SW 1271 (cell line): ENCODE results near the gene TMEM200A.
A peak's percentile ranks its signal among the peaks of the same experiment; 100 is the strongest.

Experiments used
- DNase-seq, 2 experiments: peaks; one replicate each; lab custom pipeline; 2025; lab: John Stamatoyannopoulos, UW

The TMEM200A gene

DNA sequence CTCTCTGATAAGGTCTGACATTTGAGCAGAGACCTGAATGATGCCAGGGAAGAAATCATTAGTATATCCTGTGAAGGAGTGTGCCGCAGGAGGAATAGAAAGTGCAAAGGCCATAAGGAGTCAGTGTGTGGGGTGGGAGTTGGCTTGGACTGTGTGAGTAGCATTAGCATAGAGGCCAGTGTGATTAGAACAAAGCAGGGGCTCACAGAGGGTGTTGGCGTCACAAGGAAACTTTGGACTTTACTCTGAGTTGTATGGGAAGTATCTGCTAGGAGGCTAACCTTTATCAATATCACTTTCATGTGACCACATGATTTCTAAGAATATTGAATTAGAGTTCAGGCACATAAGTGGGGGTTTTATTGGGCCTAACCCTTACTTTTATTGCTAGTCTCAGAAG is 12.1 kb downstream of the TMEM200A start:
- DNase-seq, result no peak

DNA sequence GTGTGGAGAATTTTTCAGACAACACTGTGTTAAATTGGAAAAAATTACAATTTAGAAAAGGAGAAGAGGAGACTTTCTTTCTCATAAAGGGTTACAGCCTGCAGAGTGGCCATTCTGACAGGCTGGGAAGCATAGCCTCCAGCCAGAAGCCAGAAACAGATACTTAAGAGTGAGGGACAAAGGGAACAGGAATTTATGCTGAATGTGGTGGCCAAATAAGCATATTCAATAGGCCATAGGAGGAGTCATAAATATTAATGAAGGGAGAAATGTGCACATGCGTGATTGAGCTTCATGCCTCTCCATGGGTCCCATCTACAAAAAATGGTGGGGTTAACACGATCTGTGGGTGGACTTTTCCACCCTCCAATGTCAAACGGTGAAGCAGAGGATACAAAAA is 13.4 kb downstream of the TMEM200A start:
- DNase-seq, result no peak

DNA sequence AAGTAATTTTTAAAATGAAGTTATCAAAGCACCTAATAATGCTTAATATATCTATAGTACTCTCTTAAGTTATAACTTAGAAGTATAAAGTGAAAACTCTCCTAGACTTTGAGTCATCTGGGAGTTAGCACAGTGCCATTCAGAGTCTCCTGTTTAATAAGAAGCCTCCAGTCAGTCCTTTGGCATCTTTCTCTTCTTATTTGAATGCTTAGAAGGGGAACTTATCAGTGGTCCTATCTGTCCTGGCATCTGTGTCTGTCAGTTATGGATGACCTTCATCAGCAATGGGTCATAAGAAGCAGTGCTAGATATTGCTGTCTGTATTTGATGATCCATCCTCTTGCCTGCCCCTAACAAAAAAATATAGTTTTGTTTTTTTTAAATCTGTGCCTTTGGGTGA is 15.2 kb downstream of the TMEM200A start:
- no peak for DNase-seq

DNA sequence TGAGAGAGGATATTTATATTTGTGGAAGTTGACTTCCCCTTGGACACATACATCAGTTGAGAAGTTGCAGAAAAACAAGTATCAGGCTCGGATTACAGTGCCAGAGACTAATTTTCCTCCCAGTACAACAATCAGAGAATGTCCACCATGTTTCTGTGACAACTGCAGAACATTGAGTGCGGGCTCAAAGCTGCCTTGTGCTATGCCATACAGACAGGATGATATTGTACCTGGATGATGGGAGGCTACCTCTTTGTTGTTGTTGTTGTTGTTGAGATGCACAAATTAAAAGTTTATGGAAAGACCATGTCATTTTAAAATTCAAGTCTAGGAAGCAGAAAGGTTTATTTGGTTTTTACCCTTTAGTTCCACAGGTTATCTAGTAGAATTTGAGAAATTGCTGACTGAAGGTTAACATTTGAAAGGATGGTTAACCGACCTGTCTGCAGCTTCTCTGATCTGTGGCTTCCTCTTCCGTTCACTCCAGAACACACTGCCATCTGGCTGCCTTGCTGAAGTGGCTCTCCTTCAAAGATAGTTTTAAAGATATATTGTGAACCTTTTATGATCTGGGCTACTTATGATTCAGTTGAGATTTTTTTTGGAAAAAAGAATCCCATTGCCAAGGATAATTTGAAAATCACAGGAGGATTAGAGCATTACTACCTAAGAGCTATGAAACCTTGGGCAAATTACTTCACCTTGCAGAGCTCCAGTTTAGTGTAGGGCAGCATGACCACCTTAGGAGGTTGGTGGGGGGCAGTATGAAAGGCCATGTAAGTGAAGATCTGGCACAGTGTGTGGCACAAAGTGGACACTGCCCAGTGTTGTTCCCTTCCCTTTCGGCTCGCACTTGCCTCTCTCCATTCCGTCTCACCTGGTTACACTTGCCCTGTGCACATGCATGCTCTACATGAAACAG is 15.9 kb downstream of the TMEM200A start:
- DNase-seq, result no peak

DNA sequence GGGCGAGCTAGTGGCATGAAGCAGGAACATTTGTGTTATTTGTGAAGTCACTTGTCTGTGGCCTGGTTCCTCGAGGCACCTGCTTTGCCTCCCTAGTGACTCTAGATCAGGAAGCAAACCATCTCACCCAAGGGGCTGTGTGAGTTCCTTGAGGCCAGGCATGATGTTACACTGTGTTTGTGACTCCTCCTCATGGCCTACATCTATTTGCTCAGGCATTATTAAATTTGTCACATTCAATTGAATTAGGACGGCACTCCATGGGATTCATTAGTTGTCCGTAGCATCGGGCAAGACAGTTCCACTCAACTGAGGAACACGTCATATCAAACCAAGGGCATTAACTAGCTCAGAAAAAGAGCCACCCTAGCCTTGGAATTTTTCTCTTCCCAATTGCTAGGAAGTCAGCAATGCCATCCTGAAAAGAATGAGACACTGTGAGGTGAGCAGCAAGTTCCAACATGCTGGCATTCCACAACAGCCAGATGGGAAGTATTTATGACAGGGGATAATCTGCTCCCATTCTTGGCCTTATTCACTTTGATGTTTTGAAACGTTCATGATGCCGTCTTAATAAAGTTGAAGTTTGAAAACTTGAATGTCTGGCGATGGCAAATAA is 17.2 kb downstream of the TMEM200A start:
- DNase-seq, result no peak

DNA sequence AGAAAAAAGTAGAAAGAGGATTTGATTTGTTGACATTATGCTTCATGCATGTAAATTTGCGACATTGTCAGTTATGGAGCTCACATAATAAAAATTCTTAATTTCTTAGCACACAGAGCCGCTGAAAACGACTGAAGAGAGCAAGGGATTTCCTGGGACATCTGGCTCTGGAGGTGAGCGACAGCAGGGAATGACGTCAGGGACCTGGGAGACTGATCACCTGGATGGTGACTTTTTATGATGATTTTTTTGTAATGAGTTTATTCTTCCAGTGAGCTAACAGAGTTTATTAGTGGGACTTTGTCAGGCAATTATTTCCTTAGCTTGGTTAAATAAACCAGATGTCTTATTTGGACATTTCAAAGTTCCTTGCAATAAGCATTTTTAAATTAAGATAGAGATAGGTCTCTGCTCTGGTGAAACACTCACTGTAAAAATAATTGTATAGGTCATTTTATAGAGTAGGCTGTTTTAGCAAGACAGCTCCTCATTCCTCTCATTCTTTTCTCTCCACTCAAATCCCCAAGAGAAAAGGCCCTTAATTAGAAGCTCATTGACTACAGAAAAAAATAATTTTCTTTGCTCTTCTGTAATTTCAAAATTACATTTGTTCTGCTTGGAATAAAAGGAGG is 19.4 kb downstream of the TMEM200A start:
- DNase-seq, result no peak

DNA sequence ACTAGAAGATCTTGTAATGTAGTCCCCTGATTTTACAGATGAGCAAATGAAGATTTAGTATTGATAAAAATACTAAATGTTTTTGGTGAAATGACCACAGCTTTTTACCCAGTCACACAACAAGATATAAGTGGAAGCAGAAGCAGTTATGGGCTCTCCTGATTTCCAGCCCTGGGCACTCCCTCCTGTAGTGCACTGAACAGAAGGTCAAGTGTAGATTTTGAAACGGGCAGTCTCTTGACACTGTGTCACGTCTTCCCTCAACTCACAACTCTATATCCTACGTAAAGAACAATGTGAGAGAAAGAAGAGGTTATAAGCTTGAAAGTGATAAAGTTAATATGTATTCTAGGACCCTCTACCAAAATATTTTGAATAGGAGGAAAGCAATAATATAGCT is 23.3 kb downstream of the TMEM200A start:
- no peak for DNase-seq

DNA sequence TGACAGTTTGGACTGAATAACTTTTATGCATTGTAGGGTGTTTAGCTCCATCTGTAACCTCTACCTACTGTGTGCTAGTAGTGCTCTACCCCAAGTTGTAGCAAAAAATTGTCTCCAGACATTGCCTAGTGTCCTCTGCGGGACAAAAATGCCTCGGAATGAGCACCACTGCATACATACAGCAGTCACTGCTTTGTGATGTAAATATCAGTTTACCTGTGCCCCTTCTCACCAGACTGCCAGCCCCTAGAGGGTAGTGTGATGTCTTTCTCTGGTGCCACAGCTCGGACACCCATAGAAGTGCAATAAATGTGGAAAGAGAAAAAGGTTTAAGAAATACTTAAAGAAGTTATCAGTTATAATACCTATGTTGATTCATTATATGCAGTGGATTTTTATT is 25.1 kb downstream of the TMEM200A start:
- no peak for DNase-seq

DNA sequence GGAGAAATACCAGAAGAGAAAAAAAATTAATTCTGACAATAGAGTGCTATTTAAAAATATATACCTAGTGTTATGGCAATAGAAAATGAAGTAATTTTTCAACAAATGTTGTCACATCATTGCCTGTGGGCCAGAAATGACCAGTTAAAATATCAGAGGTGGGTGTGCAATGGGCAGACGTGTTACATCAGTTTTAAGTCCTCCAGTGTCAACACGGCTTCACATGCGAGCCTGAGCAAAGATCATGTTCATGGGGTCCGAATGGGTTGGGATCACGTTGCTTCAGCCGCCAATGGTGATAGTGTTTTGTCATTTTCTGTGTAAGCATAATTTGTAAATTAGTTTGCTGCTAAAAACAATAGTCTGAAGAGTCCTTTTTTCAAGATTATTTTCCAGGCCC is 27.5 kb downstream of the TMEM200A start:
- DNase-seq, result no peak

DNA sequence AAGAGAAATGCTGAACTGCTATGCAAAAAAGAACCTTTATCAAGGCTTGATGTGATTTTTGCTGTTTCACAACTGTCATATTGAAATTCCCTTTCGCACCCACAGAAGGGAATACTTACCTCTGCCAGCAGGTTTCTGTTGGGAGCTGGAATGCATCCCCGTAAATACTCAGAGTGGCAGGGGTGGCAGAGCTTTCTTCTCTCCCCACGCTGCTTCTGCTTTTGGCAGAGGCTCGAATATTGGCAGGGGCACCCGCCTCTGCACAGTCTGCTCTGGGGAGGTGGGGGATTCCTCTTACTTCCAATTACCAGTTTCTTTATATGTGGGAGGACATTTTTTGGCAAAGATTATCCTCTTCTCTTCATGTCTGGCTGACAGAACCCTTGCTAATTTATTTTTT is 28.4 kb downstream of the TMEM200A start:
- DNase-seq, result no peak

DNA sequence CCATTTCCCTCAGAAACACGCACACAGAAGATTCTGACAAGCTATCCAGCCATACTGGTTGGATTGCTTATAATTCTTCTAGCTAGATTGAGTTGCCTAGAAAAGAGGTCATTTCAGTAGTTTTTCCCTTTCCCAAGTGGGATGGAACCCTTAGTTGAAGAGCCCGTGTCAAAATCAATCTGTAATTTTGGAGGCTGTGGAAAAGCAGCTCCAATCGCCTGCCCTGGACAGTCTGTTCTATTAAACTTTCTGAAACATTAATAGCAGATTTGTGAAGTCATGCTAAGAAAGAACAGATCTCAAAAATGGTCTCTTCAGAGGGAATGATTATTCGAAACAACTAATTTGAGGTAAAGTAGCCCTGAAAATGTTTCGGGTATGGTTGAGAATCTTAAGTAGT is 29.3 kb downstream of the TMEM200A start:
- DNase-seq, result no peak

DNA sequence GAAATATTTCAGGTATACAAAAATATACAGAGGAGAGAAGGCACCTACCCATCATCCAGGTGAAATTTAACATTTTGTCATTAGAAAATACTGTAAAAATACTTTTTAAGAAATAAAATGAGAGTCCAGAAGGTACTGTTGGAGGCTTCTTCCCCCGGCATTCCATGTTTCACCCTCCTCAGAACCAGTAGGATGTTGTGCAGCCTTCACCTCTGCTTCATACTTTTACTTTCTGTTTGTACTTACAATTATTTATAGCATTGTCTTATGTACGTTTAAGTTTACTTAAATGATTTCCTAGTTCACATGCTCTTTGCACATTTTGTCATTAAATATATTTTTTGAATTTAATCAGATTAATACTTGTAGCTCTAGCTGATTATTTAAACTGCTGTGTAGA is 30.9 kb downstream of the TMEM200A start:
- peak in 1 of 2 experiments; percentile 18 for DNase-seq

DNA sequence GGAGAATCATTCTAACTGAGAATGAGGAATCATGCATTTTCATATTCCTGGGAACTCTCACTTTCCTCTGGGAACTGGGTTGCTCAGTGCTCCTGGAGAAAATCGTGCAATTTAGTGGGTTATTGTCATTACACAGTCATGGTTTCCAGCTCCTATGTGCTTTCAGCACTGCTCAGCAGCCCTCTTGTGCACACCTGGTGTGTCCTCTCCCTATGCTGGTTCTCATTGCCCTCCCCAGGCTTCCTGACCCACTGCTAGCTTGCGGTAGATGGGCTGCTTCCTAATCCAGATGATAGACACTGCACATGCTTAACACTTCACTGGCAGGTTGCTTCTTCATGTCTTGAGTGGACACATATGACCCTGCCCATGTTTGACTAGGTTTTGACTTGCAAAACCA is 39.7 kb downstream of the TMEM200A start:
- no peak for DNase-seq

DNA sequence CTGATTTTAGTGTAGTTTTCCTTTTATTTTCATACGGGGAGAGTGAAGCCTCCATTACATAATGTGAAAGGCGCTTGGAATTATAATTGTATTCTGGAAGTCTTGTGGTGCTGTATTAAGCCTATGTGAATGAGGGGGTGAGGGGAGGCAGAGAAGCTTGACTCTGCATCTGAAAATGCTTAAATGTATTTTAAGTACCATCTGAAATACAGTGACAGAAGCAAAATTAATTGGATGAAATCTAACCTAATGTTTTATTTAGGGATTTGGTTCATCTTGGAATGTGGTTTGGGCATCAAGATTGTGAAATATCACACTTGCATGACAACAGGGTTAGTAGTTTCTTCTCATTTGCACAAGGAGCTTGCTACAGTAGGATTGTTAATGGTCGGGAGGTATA is 41.2 kb downstream of the TMEM200A start:
- DNase-seq, result no peak

DNA sequence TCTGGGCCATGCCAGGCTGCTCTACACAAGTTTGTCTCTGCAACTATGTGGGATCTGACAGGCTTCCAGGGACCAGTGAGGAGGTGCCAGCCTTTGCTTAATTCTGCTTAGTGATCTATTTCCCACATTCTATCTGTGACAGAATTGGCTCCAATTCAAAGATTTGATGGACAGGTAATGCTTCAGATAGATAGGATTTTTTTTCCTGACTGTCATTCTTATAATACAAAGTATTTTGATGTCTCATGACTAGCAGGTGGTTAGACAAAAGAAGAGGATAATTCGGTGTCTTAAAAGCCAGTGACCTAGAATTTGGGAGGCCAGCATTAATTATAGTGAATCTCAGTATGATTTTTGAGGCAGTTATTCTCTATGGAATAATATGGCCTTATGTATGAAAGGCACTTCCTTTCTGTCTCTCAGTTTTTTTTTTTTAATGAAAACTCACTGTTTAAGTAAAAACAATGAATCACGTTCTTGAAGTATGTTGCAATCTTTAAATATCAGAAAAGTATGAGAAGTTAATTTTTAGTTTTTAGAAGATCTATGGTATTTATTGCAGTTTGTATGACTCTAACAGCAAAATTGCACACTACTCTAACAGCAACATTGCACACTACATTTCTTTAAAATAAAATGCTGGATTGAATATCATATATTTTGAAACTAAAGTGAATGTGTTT is 43.7 kb downstream of the TMEM200A start:
- no peak for DNase-seq

DNA sequence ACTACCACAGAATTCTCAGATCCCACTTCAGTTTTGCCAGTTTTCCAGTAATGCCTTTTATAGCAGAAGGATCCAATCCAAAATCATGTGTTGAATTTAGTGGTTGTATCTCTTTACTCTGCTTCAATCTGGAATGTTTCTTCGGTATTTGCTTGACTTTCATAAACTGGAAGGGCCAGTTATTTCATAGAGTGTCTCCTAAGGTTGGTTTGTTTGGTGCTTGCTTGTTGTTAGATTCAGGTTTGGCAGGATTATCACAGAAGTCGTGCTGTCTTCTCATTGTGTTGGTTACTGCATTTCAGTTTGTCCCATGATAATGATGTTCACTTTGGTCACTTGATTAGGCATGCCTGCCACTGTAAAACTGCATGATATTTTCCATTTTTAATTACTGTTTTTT is 45.7 kb downstream of the TMEM200A start:
- no peak for DNase-seq

DNA sequence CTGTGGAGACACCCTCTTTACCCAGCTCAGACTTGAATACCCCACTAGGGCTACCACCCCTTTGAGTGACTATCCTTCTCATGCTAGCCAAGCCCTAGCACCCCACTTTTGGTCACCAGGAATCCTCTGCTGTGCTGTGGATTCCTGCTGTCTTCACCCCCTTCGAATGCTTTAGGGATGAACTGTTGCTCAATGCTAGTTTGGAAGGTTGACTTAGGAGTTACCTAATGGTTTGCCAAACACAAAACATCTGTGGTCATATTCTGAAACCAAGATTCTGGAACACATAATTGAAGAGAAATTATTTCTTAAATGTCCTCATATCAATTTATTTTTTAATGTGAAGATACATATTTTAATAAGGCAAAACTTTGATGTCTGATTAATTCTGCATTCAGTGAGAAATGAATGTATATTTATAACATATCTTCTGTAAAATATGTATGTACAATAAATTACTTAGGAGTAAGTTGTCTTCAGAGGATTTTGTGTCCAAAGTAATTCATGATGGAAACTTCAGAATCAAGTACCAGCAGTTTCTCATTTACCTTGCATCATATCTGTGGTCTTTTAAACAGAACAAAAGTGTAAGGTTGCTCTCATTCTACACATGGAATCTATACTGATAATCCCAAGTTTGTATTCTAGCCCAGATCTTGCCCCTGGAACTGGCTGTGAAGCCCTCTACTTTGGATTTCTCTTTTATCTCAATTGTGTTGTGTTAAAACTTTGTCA is 46.9 kb downstream of the TMEM200A start:
- no peak for DNase-seq

DNA sequence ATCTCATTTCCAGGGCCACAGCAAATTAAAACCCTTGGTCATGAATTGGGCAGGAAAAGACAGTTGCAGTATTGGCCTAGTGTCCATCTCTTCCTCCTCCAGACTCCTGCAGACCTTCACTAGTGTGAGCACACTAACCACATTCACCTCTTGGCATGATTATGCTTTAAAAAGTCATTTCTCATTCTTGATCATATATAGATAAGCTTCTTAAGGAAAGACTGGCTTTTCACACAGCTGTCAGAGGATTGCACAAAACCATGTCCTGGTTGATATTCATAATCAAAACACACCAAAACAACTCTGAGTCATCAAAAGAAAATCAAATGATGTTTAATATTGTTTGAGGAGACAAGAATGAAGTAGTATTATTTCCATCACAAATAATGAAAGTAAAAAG is 52.1 kb downstream of the TMEM200A start:
- no peak for DNase-seq

DNA sequence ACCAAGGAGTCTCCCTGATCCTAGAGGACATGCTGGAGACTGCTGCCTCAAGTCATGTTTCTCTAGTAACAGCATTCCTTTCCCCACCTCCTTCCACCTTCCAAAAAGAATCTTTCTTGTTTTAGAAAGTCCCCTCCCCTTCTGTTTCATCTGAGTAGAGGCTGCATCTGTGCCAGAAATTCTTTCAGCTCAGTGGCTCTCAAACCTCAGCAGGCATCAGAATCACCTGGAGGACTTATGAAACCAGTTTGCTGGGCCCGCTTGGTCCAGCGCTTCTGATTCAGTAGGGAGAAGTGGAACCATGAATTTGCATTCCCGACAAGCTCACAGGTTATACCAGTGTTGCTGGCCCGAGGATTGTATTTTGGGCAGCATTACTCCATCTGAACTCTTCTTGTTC is 55.1 kb downstream of the TMEM200A start:
- DNase-seq, result no peak

DNA sequence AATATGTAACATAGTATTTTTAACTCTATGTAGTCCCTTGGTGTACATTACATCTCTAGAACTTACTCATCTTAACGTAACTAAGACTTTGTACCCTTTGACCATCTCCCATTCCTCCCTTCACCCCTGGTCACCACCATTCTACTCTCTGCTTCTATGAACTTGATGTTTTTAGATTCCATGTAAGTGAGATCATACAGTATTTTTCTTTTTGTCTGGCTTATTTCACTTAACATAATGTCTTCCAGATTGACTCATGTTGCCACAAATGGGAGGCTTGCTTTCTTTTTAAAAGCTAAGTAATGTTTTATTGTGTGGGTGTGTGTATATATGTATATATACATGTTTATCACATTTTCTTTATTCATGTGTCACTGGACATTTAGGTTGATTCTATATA is 55.8 kb downstream of the TMEM200A start:
- no peak for DNase-seq

DNA sequence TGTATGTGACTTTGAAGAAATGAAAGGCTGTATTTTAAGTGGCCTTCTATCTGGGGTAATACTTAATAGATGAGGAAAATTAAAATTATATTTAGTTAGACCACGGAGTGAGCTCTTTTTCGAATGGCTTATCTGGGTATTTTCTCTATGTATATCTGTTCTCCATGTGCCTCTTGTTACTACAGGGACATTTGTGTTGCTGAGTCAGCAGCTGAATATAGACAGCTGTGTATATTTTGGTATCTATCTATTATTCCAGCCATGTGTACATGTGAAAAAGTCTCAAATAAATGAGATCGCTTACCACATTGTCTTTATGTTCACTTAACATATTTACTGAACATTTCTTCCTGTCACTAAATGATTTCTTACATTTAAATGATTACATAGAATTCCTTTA is 57.2 kb downstream of the TMEM200A start:
- no peak for DNase-seq

DNA sequence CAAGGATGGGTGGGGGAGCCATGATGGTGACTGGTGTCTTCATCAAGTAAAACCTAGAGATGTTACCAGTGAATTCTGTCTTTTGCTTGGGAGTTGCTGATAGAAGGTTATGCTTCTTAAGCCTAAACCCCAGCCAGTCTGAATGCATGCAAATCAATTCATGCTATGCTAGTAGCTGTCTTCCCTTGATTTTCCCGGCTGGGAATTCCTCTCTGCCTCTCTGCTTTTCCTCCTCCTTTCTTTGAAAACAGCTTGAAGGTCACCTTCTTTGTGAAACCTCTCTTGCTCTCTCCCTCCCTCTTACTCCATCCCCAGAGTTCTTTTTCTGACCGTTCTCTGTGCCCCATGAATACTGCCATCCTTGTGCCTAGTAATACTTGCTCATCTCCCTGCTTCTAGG is 58.9 kb downstream of the TMEM200A start:
- DNase-seq, result no peak
